NCI-H187 (cell line): ENCODE data around the gene TUFT1.
"Not testable (repeated sequence)": the region's sequence is repeated elsewhere in the genome, so short reads cannot be mapped to it uniquely, and the experiment has no call there.

Experiments used
- DNase-seq, 2 experiments: peaks; one replicate each; lab custom pipeline; 2025; lab: John Stamatoyannopoulos, UW

The TUFT1 gene

DNA sequence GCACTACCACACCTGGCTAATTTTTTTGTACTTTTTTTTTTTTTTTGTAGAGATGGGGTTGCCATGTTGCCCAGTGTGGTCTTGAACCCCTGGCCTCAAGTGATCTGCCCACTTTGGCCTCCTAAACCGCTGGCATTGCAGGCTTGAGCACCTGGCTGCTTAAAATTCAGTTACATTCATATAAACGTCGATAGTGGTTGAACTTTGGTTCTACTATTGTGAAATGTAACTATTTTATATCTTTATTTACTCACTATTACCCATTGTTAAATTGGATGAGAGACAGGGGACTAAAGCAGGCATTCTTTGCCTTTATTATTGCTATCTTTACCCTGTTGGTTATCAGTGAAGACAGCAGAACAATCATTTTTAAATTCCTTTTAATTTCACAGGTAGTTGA lies 77.9 kb downstream of the TUFT1 start:
- no peak for DNase-seq

DNA sequence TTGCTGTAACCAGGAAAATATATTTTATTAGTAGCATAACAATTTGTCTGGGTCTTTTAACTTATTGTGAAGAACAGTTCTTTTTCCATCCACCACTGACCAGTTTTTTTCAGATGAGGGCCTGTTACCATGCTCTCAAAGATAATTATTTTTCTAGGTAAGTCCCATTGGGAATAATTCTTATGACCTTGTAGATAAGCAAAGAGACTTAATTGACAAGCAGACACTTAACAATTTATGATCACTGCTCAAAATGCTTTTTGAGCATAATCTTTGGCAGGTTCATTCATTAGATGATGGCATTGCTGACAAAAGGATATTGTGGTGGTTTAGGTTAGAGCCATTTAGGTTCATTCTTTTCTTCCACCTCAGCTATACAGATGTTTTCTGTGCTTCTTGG lies 78.4 kb downstream of the TUFT1 start:
- no peak for DNase-seq

DNA sequence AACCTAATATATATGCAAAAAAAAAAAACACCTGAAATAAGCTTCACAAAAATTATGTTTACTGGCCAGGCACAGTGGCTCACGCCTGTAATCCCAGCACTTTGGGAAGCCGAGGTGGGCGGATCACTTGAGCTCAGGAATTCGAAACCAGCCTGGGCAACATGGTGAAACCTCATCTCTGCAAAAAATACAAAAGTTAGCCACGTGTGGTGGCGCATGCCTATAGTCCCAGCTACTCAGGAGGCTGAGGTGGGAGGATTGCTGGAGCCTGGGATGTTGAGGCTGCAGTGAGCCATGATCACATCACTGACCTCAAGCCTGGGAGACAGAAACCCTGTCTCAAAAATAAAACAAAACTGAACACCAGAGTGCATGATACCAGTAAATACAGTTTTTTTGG lies 78.9 kb downstream of the TUFT1 start:
- DNase-seq, result not testable (repeated sequence)

DNA sequence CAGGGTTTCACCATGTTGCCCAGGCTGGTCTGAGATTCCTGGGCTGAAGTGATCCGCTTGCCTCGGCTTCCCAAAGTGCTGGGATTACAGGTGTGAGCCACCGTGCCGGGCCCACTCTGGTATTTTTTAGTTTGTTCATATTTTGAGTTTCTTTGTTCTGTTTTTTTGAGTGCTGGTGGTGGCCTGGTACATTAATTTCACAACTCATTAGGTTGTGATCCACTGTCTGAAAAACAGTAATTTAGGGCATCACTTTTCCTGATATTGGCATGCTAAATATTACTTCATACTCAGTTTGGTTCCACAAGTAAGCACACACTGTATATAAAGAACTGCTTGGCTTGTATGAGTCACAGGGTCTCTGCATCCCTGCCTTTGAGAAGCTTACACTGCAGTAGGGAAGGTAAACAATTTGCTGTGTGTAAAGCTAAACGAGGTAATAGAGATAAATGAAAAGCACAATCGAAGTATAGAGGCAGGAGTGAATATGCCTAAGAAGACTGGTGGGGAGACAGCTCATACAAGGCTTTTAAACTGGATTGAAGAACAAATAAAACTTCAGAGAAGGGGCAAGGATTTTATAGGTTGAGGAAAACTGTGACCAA lies 79.5 kb downstream of the TUFT1 start:
- DNase-seq, result no peak

DNA sequence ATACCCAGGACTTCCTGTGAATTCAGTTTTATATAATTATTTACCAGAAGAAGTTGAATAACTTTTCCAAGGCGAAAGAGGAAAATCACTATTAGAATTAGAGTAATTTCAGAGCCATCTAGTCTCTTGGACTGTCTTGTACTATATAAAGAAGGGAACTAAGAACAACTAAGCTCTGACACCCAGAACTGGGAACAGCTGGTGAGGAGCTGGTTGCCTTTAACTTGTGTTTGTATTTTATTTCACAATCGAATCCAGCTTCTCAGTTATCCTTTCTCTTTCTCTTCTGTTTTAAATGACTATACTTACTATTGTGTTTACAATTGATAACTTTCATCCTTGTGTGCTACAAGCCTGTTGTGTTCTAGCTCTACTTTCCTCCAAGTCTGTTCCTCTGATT lies 80.2 kb downstream of the TUFT1 start:
- no peak for DNase-seq

DNA sequence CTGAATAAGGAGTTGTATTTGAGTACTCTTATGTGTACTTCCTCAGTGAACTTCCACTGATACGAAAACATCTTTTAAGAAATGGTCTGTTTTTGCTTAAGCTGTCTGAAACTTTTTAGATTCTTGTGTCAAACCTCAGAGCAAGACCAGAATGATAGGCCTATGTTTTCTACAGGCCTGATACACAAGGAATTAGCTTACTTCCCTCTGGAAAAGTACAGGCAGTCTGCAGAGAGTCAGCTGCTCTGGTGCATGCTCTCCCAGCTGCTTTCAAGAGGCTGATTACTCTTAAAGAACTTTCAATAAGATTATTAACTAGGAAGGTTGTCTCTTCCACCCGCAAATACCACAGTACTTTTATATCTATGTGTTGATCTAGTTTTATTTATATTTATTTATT lies 81.2 kb downstream of the TUFT1 start:
- no peak for DNase-seq

DNA sequence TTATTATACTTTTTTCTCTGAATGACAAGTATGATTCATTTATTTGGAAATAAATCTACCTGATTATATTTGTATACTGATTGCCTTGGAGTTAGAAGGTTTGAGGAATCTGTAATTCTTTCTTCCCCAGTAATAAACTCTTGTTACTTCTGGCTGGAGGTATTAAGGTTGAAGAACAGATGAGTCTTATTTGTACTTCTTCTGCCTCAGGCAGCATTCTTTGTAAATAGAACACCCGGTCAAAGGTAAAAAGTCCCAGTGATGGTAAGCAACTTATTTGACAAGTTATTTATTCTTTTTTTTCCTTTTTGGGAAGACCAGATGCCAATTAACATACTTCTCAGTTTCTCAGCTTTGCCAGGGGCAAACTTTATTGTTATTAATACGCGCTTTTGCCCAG lies 84.7 kb downstream of the TUFT1 start:
- no peak for DNase-seq

DNA sequence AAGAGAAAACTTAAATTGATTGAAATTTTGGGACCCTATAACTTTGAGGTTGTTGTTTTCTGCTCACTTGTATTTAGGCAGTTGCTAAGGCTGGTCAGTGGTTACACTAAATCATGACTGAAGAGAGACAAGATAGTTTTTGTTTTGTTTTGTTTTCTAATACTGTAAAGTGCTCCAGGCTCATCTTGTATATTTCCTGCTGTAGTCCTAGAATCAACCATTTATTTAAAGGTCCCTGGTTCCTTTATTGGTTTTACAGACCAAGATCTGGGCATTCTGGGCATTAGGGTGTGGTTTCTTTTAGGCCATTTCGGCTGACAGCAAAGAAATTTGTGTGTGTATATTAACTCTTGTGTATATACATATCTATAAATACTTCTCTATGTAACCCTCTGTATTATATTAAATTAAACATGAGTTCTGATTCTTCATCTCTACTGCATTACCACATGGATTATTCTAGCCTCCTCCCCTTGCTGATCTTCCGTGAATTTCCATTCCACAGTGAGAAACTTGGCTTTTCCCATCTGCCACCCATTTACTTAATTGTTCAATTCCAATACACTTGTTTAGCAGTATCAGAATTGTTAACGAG lies 86.7 kb downstream of the TUFT1 start:
- no peak for DNase-seq

DNA sequence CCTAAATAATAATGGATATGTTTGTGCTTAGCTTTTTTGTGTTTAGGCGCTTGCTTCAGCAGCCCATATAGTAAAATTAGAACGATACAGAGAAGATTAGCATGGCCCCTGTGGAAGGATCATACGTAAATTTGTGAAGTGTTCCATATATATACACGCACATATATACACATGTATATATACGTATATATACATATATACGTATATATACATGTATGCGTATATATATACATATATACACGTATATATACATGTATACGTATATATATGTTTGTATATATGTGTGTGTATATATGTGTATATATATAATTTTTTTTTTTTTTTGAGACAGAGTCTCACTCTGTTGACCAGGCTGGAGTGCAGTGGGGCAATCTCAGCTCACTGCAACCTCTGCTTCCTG lies 89.2 kb downstream of the TUFT1 start:
- no peak for DNase-seq
